GM12873 (cell line): ENCODE results near the gene SLC17A3.

Experiments used
- CTCF ChIP-seq: IDR thresholded peaks from 2 replicates; pipeline ENCODE4 v1.5.1; 2012; ENCODE audit warnings: low read depth, mild to moderate bottlenecking, moderate library complexity, low read length, control low read depth; ENCODE audit not compliant: insufficient read depth; ENCODE audit errors: missing control alignments

The SLC17A3 gene

GRCh38 chr6:25835442-25836283 lies 38.4 kb downstream of the SLC17A3 start:
- no peak for TF ChIP-seq CTCF

GRCh38 chr6:25834950-25835349 lies 39.1 kb downstream of the SLC17A3 start:
- TF ChIP-seq CTCF = no peak

- TF ChIP-seq CTCF = no peak
These were observed 40.9 kb downstream of the SLC17A3 start for GRCh38 chr6:25833136-25833535.

GRCh38 chr6:25832670-25833069 lies 41.4 kb downstream of the SLC17A3 start:
- no peak for TF ChIP-seq CTCF

GRCh38 chr6:25832307-25832662 lies 41.8 kb downstream of the SLC17A3 start:
- TF ChIP-seq CTCF = no peak

GRCh38 chr6:25831532-25832306 lies 42.3 kb downstream of the SLC17A3 start, which contains the start of gene SLC17A1:
Gene SLC17A1 (minus strand): TSS chr6:25832052. CDS start chr6:25830557, 1,495 bp downstream.
- no peak for TF ChIP-seq CTCF

GRCh38 chr6:25830458-25830857 lies 43.6 kb downstream of the SLC17A3 start:
- TF ChIP-seq CTCF = no peak
